HFF-Myc (cell line): ENCODE measurements around the gene LCN6.
"Not testable (repeated sequence)": the region's sequence is repeated elsewhere in the genome, so short reads cannot be mapped to it uniquely, and the experiment has no call there.

ENCODE experiments used
- DNase-seq: peaks from one replicate; pipeline ENCODE4 v3.0.0-alpha.2; 2011; ENCODE audit warnings: low read depth; ENCODE audit errors: extremely low read depth
- H3K4me3 ChIP-seq: replicated peaks from 2 replicates; pipeline ENCODE4 v1.5.1; 2011; ENCODE audit warnings: low read depth, mild to moderate bottlenecking, control low read depth, low read length
- TF ChIP-seq, protein P1 (sequence below): IDR thresholded peaks from 2 replicates; pipeline ENCODE4 v1.5.1; 2012; ENCODE audit warnings: mild to moderate bottlenecking, low read depth, low read length, control low read depth; ENCODE audit errors: missing control alignments

The LCN6 gene

DNA sequence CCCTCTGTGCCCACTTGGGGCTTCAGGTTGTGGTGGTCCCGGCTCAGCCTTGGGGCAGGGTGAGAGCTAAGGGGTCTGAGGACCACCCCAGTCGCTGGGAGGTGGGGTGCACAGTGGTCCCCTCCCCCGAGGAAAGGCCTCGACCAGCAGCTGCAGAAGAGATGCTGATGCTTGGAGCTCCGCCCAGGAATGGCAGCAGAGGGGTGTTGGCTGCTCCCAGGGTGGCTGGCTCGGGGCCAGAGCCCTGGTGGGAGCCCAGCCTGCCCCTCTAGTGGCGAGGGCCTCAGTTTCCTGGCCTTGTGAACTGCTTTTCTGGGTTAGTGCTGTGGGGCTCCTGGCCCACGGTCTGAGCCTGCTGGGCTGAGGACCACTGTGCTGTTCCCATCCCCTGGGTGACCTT lies 34.8 kb downstream of the LCN6 start:
- DNase-seq: no peak

GRCh38 chr9:136712690-136713544 lies 35.4 kb downstream of the LCN6 start:
- DNase-seq: no peak
- H3K4me3 ChIP-seq: peak overlapping the region; percentile 40
- TF ChIP-seq, protein P1, sequence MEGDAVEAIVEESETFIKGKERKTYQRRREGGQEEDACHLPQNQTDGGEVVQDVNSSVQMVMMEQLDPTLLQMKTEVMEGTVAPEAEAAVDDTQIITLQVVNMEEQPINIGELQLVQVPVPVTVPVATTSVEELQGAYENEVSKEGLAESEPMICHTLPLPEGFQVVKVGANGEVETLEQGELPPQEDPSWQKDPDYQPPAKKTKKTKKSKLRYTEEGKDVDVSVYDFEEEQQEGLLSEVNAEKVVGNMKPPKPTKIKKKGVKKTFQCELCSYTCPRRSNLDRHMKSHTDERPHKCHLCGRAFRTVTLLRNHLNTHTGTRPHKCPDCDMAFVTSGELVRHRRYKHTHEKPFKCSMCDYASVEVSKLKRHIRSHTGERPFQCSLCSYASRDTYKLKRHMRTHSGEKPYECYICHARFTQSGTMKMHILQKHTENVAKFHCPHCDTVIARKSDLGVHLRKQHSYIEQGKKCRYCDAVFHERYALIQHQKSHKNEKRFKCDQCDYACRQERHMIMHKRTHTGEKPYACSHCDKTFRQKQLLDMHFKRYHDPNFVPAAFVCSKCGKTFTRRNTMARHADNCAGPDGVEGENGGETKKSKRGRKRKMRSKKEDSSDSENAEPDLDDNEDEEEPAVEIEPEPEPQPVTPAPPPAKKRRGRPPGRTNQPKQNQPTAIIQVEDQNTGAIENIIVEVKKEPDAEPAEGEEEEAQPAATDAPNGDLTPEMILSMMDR: no peak

More for the DNA sequence above, 34.8 kb downstream of the LCN6 start:
- TF ChIP-seq, protein P1: no peak
- H3K4me3 ChIP-seq: peak overlapping the region; percentile 40; the same call in 1 of the 2 replicates

DNA sequence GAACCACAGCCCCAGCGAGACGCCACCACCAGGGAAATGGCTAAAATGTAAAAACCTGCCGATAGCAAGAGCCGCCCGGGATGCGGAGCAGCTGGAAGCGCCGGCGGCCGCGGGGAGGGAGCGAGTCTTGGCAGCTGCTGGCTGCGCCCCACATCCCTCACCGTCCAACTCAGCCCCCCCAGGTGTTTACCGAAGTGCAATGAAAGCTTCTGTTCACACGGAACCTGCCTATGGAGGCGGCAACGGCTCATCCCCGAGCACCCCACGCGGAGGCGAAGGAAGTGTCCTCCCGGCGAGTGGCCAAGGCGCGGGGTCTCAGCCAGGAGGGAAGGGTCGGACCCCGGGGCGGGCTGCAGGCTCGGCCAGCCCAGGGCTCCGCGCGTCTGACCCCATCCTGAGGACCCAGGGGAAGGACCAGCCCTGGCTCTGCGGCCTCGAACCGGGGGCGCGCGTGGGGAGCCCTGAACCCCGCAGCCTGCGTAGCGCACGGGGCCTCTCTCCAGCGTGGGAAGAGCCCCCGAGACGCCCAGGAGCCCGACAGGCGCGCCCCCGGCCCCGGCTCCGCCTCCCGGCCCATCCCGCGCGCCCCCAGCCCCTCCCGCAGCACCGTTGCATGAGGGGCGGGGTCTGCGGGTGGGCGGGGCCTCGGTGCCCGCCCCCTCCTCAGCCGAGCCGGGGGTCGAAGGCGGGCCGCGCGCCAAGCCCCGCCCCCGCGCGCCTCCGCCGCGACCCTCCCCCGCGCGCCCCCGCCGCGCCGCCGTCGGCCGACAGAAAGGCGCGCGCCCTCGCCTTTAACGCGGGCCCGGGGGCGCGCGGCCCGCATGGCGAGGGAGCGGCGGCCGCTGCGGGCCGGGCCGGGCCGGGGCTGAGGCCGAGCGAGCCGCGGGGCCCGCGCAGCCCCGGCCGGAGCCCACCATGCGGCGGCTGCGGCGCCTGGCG lies 36.3 kb downstream of the LCN6 start, which contains the start of gene DIPK1B:
Gene DIPK1B (plus strand): TSS at position 822 of the 939 bp plus-strand sequence. CDS start 94 bp downstream, at position 916.
- TF ChIP-seq, protein P1: no peak
- DNase-seq: no peak
- peak within 1 kb of the TSS; percentile 40 for H3K4me3 ChIP-seq

DNA sequence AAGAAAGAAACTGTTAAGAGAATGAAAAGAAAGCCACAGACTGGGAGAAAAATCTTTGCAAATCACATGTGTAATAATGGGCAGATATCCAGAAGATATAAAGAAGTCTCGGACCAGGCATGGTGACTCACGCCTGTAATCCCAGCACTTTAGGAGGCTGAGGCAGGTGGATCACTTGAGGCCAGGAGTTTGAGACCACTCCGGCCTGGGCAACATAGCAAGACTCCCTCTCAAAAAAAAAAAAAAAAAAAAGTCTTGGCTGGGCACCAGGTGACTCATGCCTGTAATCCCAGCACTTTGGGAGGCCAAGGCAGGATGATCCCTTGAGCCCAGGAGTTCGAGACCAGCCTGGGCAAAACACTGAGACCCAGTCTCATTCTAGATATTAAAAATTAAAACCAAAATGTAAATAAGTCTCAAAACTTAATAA lies 37.1 kb downstream of the LCN6 start:
- not testable (repeated sequence) for DNase-seq, H3K4me3 ChIP-seq

DNA sequence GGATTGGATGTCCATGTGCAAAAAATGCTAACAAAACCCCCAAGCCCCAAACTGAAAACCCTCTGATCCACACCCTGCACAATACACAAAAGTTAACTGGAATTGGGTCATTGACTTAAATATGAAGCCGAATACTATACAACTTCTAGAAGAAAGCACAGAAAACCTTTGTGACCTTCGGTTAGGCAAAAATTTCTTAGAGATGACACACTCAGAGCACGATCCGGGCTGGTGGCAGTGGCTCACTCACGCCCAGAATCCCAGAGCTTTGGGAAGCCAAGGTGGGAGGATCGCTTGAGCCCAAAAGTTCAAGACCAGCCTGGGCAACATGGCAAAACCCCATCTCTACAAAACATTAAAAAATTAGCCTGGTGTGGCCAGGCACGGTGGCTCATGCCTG lies 37.8 kb downstream of the LCN6 start:
- H3K4me3 ChIP-seq: no peak overlapping the region
- TF ChIP-seq, protein P1: no peak
- no peak for DNase-seq

DNA sequence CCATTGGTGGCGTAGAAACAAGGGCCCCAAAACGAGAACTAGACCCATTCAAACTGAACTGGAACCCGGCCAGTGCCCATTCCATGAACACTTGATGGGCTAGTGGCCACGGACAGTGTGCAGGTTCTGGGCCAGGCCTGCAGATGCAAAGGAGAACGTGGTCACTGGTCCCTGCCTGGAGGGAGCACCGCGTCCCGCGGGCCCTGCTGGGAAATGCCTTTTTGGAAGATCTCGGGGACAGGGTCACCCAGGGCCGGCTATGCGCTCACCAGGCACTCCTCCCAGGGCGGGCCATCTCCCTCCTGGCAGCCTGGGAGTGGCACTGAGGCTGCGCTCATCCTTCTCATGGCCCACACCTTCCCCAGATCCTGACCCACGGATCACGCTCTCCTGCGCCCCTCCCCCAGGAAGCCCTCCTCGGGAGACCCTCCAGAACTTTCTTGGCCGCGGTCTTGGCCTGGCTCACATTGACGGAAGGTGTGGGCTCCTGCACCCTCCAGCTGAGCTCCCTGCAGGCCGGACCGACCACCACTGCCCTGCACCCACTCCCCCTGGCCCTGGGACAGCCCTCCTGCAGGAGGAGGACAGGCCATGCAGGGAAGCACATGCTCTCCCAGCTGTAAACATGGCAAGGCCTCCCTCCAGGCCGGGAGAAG lies 38.7 kb downstream of the LCN6 start:
- TF ChIP-seq, protein P1: no peak
- H3K4me3 ChIP-seq: no peak overlapping the region
- DNase-seq: no peak
